Suprapubic skin (tissue), 4 donors: Measurements from ENCODE around the gene GOSR2. TPM values are rescaled to one million over a fixed set of nuclear protein-coding genes. Genes with fewer than 3 reads are reported as not detected.

Experiments used
- DNase-seq, 2 donors: peaks; one replicate each; pipeline ENCODE4 v3.0.0-alpha.2; 2019; ENCODE audit warnings: low spot score in 2 of 2
- H3K27ac ChIP-seq: fragments of 200-600 bp; sonication (generic); one replicate; pipeline ENCODE4 v1.5.1; 2019
- H3K27me3 ChIP-seq: fragments of 200-600 bp; sonication (generic); one replicate; pipeline ENCODE4 v1.5.1; 2019
- H3K36me3 ChIP-seq: fragments of 200-600 bp; sonication (generic); one replicate; pipeline ENCODE4 v1.5.1; 2019
- H3K4me1 ChIP-seq: fragments of 200-600 bp; sonication (generic); one replicate; pipeline ENCODE4 v1.5.1; 2019
- H3K4me3 ChIP-seq: fragments of 200-600 bp; sonication (generic); one replicate; pipeline ENCODE4 v1.5.1; 2019; ENCODE audit warnings: mild to moderate bottlenecking
- H3K9me3 ChIP-seq: fragments of 200-600 bp; sonication (generic); one replicate; pipeline ENCODE4 v1.5.1; 2019
- CTCF ChIP-seq, 2 donors: fragments of 200-600 bp in 1 of 2; fragments of 450-650 bp in 1 of 2; sonication (generic) in 1 of 2; IDR thresholded peaks; one replicate each; pipeline ENCODE4 v1.5.1; 2016 to 2019; ENCODE audit warnings: antibody characterized with exemption in 2 of 2, mild to moderate bottlenecking in 1 of 2, moderate library complexity in 1 of 2
- EP300 ChIP-seq: sonication (generic); formaldehyde crosslinking; IDR thresholded peaks from one replicate; pipeline ENCODE4 v1.6.1; 2017; ENCODE audit warnings: antibody characterized with exemption
- POLR2A ChIP-seq, 2 donors: fragments of 450-650 bp; IDR thresholded peaks; one replicate each; pipeline ENCODE4 v1.6.1; 2017; ENCODE audit warnings: antibody characterized with exemption in 2 of 2, mild to moderate bottlenecking in 2 of 2, moderate library complexity in 2 of 2
- POLR2AphosphoS5 ChIP-seq, 3 donors: sonication (generic); formaldehyde crosslinking; IDR thresholded peaks; one replicate each; pipeline ENCODE4 v1.6.1; 2017; ENCODE audit warnings: antibody characterized with exemption in 3 of 3
- WGBS: methylation state at CpG from one replicate; pipeline ENCODE4 v1.1.5; 2018; 5-methylcytosine and 5-hydroxymethylcytosine counted together
- total RNA-seq, 4 donors: library from RNA; depleted of rRNA; stranded (reverse); fragments of >200 nt; gene quantifications; one replicate each; pipeline ENCODE4 v1.1.0, GENCODE V29; 2016

Gene GOSR2
- total RNA-seq, 4 donors from 2014 or later: 28.1 to 72.6 (median 41.1) TPM

GRCh38 chr17:46886310-46886663 lies 36.7 kb upstream of the GOSR2 start:
- H3K9me3 ChIP-seq: no peaks in the 10 kb centered on the region
- WGBS: 76% methylated on average over 1 of the region's 1 CpG
- TF ChIP-seq EP300 (no peak), POLR2AphosphoS5 (IDR thresholded peaks at IDR 0.05) (no peak), POLR2A (IDR thresholded peaks at IDR 0.05) (no peak), CTCF (IDR thresholded peaks at IDR 0.05) (no peak)

GRCh38 chr17:46887717-46888116 lies 35.2 kb upstream of the GOSR2 start:
- H3K4me1 ChIP-seq: no peaks in the 10 kb centered on the region
- DNase-seq: no peak
- no peaks in the 10 kb centered on the region for H3K36me3 ChIP-seq
- TF ChIP-seq CTCF (IDR thresholded peaks at IDR 0.05) (no peak), EP300 (no peak), POLR2A (IDR thresholded peaks at IDR 0.05) (no peak), POLR2AphosphoS5 (IDR thresholded peaks at IDR 0.05) (no peak)
- H3K4me3 ChIP-seq: no peak overlapping the region
- 78% methylated on average over 3 of the region's 3 CpGs for WGBS
- H3K27me3 ChIP-seq: peaks cover 33% of the 10 kb centered on the region
- H3K27ac ChIP-seq: no peak overlapping the region
- H3K9me3 ChIP-seq: no peaks in the 10 kb centered on the region

More at GRCh38 chr17:46886310-46886663, 36.7 kb upstream of the GOSR2 start:
- DNase-seq: no peak
- Histone ChIP-seq H3K36me3 (no peaks in the 10 kb centered on the region), H3K27me3 (peaks cover 31% of the 10 kb centered on the region), H3K4me3 (no peak overlapping the region), H3K4me1 (no peaks in the 10 kb centered on the region), H3K27ac (no peak overlapping the region)

- 92% methylated on average over 1 of the region's 1 CpG for WGBS
- no peak overlapping the region for H3K27ac ChIP-seq
- no peaks in the 10 kb centered on the region for H3K4me1 ChIP-seq
- no peak for TF ChIP-seq EP300
- TF ChIP-seq POLR2A (IDR thresholded peaks at IDR 0.05): no peak
- TF ChIP-seq CTCF (IDR thresholded peaks at IDR 0.05): no peak
- no peak for TF ChIP-seq POLR2AphosphoS5 (IDR thresholded peaks at IDR 0.05)
- DNase-seq: no peak
- peaks cover 35% of the 10 kb centered on the region for H3K27me3 ChIP-seq
- H3K36me3 ChIP-seq: no peaks in the 10 kb centered on the region
- no peaks in the 10 kb centered on the region for H3K9me3 ChIP-seq
- no peak overlapping the region for H3K4me3 ChIP-seq
These were observed 34.2 kb upstream of the GOSR2 start for GRCh38 chr17:46888727-46889126.

- 83% methylated on average over 4 of the region's 4 CpGs for WGBS
- TF ChIP-seq CTCF (IDR thresholded peaks at IDR 0.05) (no peak), EP300 (no peak), POLR2A (IDR thresholded peaks at IDR 0.05) (no peak), POLR2AphosphoS5 (IDR thresholded peaks at IDR 0.05) (no peak)
- no peaks in the 10 kb centered on the region for H3K9me3 ChIP-seq
- no peak for DNase-seq
- no peak overlapping the region for H3K4me3 ChIP-seq
- H3K36me3 ChIP-seq: no peaks in the 10 kb centered on the region
- H3K27me3 ChIP-seq: peaks cover 32% of the 10 kb centered on the region
- no peak overlapping the region for H3K27ac ChIP-seq
- H3K4me1 ChIP-seq: no peaks in the 10 kb centered on the region
These were observed 33.4 kb upstream of the GOSR2 start for GRCh38 chr17:46889519-46889918.

GRCh38 chr17:46889992-46890564 lies 32.9 kb upstream of the GOSR2 start:
- H3K27me3 ChIP-seq: peaks cover 37% of the 10 kb centered on the region
- H3K4me1 ChIP-seq: no peaks in the 10 kb centered on the region
- H3K36me3 ChIP-seq: no peaks in the 10 kb centered on the region
- no peak overlapping the region for H3K27ac ChIP-seq
- no peak for DNase-seq
- H3K4me3 ChIP-seq: no peak overlapping the region
- 52% methylated on average over 9 of the region's 13 CpGs for WGBS
- no peak for TF ChIP-seq EP300
- TF ChIP-seq CTCF (IDR thresholded peaks at IDR 0.05): no peak
- TF ChIP-seq POLR2A (IDR thresholded peaks at IDR 0.05): no peak
- no peak for TF ChIP-seq POLR2AphosphoS5 (IDR thresholded peaks at IDR 0.05)
- no peaks in the 10 kb centered on the region for H3K9me3 ChIP-seq
